ENCODE data around the gene RNF144A.
A peak's percentile ranks its signal among the peaks of the same experiment; 100 is the strongest.

RNF144A gene

DNA sequence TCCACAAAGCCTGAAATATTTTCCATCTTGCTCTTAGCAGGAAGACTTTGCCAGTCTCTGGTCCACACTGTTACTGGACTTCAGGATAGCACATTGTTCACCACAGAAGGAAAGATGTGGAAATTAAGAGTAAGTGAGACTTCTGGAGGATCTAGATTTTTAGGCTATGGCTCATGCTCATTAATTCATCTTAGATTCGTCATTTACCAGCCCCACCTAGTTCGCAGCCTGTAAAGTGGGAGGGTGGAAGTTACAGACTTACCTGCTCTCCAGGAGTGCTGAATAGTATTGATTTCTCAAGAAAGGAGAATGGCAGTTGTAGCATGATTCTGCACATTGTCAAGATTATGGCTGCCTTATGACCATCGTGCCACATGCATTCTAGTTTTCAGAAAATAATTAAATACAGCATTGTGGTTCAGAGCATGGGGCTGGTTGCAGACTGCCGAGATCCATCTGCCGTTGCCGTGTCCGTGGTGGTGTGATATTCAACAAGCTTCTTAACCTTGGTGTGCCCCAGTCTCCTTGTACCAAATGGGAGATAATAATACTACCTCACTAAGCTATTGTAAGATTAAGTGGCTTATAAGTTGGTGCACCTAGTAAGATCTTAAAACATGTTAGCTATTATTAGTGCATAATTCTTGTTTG is 56.8 kb downstream of the RNF144A start:
- no peaks in the 10 kb centered on the region for H3K27me3 Mint-ChIP-seq
- H3K9me3 Mint-ChIP-seq, result no peaks in the 10 kb centered on the region
- peaks cover 69% of the 10 kb centered on the region for H3K36me3 Mint-ChIP-seq (ENCODE audit: low read depth)
- peaks cover 10% of the 10 kb centered on the region for H3K4me1 Mint-ChIP-seq (ENCODE audit: low read depth)
- no peak overlapping the region for H3K4me3 Mint-ChIP-seq
- DNase-seq, result no peak
- H3K27ac Mint-ChIP-seq, result no peak overlapping the region

DNA sequence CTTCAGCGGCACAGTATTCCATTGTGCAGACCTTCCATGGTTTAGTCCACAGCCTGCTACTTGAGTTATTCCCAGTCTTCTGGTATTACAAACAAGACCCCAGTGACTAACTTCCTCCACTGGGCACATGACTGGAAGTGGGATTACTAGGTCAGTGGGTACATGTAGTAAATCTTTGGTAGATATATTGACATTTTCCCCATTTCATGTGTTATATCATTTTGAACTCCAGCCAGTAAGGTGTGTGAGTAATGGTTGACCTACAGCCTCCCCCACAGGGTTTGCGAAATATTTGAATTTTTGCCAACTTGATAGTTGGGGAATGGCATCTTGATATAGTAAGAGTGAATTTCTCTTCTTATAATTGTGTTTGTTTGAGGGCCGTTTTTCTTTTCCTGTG is 58.8 kb downstream of the RNF144A start:
- H3K4me3 Mint-ChIP-seq, result no peak overlapping the region
- no peak for DNase-seq
- peaks cover 3% of the 10 kb centered on the region for H3K9me3 Mint-ChIP-seq
- H3K27ac Mint-ChIP-seq, result no peak overlapping the region
- peaks cover 69% of the 10 kb centered on the region for H3K36me3 Mint-ChIP-seq (ENCODE audit: low read depth)
- H3K27me3 Mint-ChIP-seq, result no peaks in the 10 kb centered on the region
- peaks cover 14% of the 10 kb centered on the region for H3K4me1 Mint-ChIP-seq (ENCODE audit: low read depth)

- Mint-ChIP-seq H3K4me1 (ENCODE audit: low read depth) (peaks cover 18% of the 10 kb centered on the region), H3K9me3 (peaks cover 3% of the 10 kb centered on the region), H3K27me3 (no peaks in the 10 kb centered on the region), H3K4me3 (no peak overlapping the region), H3K36me3 (ENCODE audit: low read depth) (peaks cover 69% of the 10 kb centered on the region), H3K27ac (no peak overlapping the region)
- DNase-seq, result no peak
These were observed 60.0 kb downstream of the RNF144A start for GRCh38 chr2:6977113-6977741.

DNA sequence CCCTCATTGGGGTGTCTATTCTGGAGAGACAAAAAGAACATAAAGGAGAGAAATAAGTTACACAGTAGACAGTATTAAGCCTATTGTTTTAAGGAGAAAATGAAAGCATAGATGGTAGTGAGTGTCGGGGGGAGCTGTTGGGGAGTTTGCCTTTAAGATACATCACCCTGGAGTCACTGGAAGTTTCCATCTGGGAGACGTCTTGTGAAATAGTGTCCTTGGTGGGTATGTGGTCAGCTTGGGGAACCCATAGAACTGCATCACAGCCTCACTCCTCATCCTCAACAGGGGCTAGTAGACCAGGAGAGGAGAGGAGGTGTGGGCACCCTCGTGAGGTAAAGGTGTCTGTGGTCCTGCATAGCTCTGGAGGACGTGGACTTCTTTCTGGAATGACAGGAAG is 60.6 kb downstream of the RNF144A start:
- Mint-ChIP-seq H3K36me3 (ENCODE audit: low read depth) (peaks cover 69% of the 10 kb centered on the region), H3K27ac (no peak overlapping the region), H3K9me3 (peaks cover 3% of the 10 kb centered on the region), H3K4me3 (no peak overlapping the region), H3K27me3 (no peaks in the 10 kb centered on the region), H3K4me1 (ENCODE audit: low read depth) (peaks cover 18% of the 10 kb centered on the region)
- DNase-seq, result no peak

GRCh38 chr2:6978991-6979390 is 61.8 kb downstream of the RNF144A start:
- no peak for DNase-seq
- H3K4me1 Mint-ChIP-seq (ENCODE audit: low read depth), result peaks cover 23% of the 10 kb centered on the region
- H3K27me3 Mint-ChIP-seq, result no peaks in the 10 kb centered on the region
- no peak overlapping the region for H3K27ac Mint-ChIP-seq
- H3K36me3 Mint-ChIP-seq (ENCODE audit: low read depth), result peaks cover 60% of the 10 kb centered on the region
- H3K9me3 Mint-ChIP-seq, result peaks cover 3% of the 10 kb centered on the region
- no peak overlapping the region for H3K4me3 Mint-ChIP-seq

GRCh38 chr2:6982449-6982848 is 65.2 kb downstream of the RNF144A start:
- Mint-ChIP-seq H3K27me3 (no peaks in the 10 kb centered on the region), H3K9me3 (peaks cover 3% of the 10 kb centered on the region), H3K27ac (no peak overlapping the region), H3K4me3 (no peak overlapping the region), H3K4me1 (ENCODE audit: low read depth) (peaks cover 30% of the 10 kb centered on the region), H3K36me3 (ENCODE audit: low read depth) (peaks cover 55% of the 10 kb centered on the region)
- DNase-seq, result no peak

- Mint-ChIP-seq H3K27me3 (no peaks in the 10 kb centered on the region), H3K9me3 (peaks cover 3% of the 10 kb centered on the region), H3K27ac (no peak overlapping the region), H3K4me3 (no peak overlapping the region), H3K36me3 (ENCODE audit: low read depth) (peaks cover 53% of the 10 kb centered on the region), H3K4me1 (ENCODE audit: low read depth) (peaks cover 30% of the 10 kb centered on the region)
- DNase-seq, result no peak
These were observed 65.8 kb downstream of the RNF144A start for GRCh38 chr2:6982934-6983589.

DNA sequence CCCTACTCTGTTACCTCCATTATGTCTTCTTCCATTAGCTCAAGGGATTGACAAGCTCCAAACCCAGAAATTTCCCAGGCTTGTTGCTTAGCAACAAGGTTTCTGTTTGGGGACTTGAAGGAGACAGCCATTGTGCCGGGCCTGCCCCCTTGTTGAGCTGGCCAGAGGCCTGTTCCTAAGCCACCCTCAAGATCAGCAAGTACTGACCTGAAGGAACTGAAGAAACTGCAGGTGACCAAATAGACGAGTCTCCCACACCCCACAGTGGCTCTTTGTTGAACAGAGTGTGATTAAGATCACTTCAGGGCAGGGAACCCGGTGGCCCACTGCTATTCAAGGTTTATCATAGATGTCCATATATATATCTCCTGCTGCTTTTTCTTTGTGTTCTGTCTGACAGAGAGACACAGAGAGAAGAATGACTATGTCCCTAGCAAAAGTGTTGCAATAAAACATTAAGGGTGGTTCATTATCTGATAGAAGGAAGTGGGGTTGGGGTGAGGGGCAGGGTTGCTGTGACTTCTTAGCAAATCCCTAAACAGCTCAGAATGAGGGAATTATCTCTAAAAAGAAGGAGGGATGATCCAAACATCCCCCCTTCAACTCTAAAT is 69.2 kb downstream of the RNF144A start:
- no peaks in the 10 kb centered on the region for H3K9me3 Mint-ChIP-seq
- no peak overlapping the region for H3K4me3 Mint-ChIP-seq
- peaks cover 22% of the 10 kb centered on the region for H3K4me1 Mint-ChIP-seq (ENCODE audit: low read depth)
- H3K27ac Mint-ChIP-seq, result no peak overlapping the region
- H3K36me3 Mint-ChIP-seq (ENCODE audit: low read depth), result peaks cover 49% of the 10 kb centered on the region
- no peaks in the 10 kb centered on the region for H3K27me3 Mint-ChIP-seq
- no peak for DNase-seq

DNA sequence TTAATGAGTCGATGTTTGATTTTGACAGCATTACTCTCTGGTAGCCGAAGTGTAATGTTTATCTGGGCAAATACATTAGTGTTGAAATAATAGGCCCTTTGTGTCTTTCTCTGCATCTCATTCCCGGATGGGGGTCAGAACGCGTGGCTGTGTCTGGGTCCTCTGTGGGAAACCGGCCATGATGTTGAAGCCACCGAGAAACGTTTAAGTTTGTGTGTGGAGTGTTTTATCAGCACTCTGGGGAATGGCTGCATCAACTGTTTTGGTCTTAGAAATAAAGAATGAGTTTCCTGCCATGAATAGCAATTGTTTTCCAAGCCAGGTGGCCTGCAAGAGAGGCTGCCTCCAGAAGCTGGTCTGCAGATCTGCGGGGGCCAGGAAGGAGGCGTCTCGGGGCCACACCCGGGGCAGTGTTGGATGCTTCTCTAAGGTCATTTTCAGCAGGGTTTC is 69.7 kb downstream of the RNF144A start:
- H3K27ac Mint-ChIP-seq, result no peak overlapping the region
- H3K27me3 Mint-ChIP-seq, result no peaks in the 10 kb centered on the region
- H3K9me3 Mint-ChIP-seq, result no peaks in the 10 kb centered on the region
- peaks cover 21% of the 10 kb centered on the region for H3K4me1 Mint-ChIP-seq (ENCODE audit: low read depth)
- peaks cover 48% of the 10 kb centered on the region for H3K36me3 Mint-ChIP-seq (ENCODE audit: low read depth)
- H3K4me3 Mint-ChIP-seq, result no peak overlapping the region
- no peak for DNase-seq

GRCh38 chr2:6990871-6991270 is 73.7 kb downstream of the RNF144A start:
- DNase-seq, result no peak
- Mint-ChIP-seq H3K27me3 (no peaks in the 10 kb centered on the region), H3K4me3 (no peak overlapping the region), H3K9me3 (no peaks in the 10 kb centered on the region), H3K36me3 (ENCODE audit: low read depth) (peaks cover 59% of the 10 kb centered on the region), H3K4me1 (ENCODE audit: low read depth) (peaks cover 8% of the 10 kb centered on the region), H3K27ac (no peak overlapping the region)

DNA sequence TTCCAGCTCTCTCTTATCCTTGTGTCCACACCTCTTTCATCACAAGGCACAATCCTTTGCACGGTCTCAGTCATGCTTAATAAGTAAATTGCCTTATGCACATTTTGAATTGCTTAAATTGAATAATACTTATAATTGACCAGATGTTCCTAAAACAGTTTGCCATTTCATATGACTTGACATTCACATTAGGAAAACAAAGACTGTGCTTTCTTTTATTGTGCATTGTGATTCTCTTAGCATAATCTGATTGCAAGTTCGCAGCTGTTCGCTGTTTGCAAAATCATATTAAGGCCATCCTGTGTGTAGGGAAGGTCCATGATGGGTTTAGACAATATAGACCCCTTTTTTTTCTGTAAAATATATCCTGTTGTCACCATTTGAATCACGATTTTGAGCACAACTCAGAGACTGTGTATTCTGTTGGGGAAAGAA is 75.6 kb downstream of the RNF144A start:
- no peaks in the 10 kb centered on the region for H3K27me3 Mint-ChIP-seq
- peaks cover 5% of the 10 kb centered on the region for H3K4me1 Mint-ChIP-seq (ENCODE audit: low read depth)
- DNase-seq, result no peak
- peak overlapping the region; percentile 53 for H3K27ac Mint-ChIP-seq
- no peak overlapping the region for H3K4me3 Mint-ChIP-seq
- H3K36me3 Mint-ChIP-seq (ENCODE audit: low read depth), result peaks cover 66% of the 10 kb centered on the region
- no peaks in the 10 kb centered on the region for H3K9me3 Mint-ChIP-seq

- no peaks in the 10 kb centered on the region for H3K27me3 Mint-ChIP-seq
- peaks cover 68% of the 10 kb centered on the region for H3K36me3 Mint-ChIP-seq (ENCODE audit: low read depth)
- no peaks in the 10 kb centered on the region for H3K9me3 Mint-ChIP-seq
- H3K4me3 Mint-ChIP-seq, result no peak overlapping the region
- H3K27ac Mint-ChIP-seq, result peak overlapping the region; percentile 53
- peaks cover 5% of the 10 kb centered on the region for H3K4me1 Mint-ChIP-seq (ENCODE audit: low read depth)
- DNase-seq, result no peak
These were observed 76.0 kb downstream of the RNF144A start for GRCh38 chr2:6993229-6993640.

DNA sequence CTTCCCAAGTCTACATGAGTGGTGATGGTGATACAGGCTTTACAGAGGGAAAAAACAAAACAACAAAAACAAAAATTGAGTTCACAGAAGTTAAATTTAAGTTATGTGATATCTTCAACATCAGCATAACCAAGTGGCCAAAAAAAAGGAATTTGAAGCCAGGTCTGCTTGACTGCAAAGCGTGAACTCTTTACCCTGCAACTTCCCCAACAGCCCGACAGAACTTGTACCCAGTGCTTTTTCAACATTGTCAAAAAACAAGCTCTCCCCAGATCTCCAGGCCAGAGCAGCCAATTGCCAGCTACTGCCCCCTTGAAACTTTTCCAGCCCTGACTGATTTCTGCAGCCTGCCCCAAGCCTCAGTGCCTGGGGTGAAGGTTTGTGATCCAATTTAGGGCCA is 76.7 kb downstream of the RNF144A start:
- DNase-seq, result no peak
- peaks cover 9% of the 10 kb centered on the region for H3K4me1 Mint-ChIP-seq (ENCODE audit: low read depth)
- no peaks in the 10 kb centered on the region for H3K9me3 Mint-ChIP-seq
- no peak overlapping the region for H3K27ac Mint-ChIP-seq
- H3K36me3 Mint-ChIP-seq (ENCODE audit: low read depth), result peaks cover 64% of the 10 kb centered on the region
- no peak overlapping the region for H3K4me3 Mint-ChIP-seq
- H3K27me3 Mint-ChIP-seq, result no peaks in the 10 kb centered on the region

GRCh38 chr2:6994536-6995128 is 77.4 kb downstream of the RNF144A start:
- no peak for DNase-seq
- Mint-ChIP-seq H3K4me3 (no peak overlapping the region), H3K27me3 (no peaks in the 10 kb centered on the region), H3K36me3 (ENCODE audit: low read depth) (peaks cover 62% of the 10 kb centered on the region), H3K27ac (no peak overlapping the region), H3K9me3 (no peaks in the 10 kb centered on the region), H3K4me1 (ENCODE audit: low read depth) (peaks cover 15% of the 10 kb centered on the region)

Data from activated T-cell treated with anti-CD3 and anti-CD28 coated beads, Interleukin-2, amount 50 U/mL, for 24 hours (primary cell).